GM19239 (cell line): ENCODE measurements around the gene PTPRM.

Experiments used
- DNase-seq: peaks from one replicate; pipeline ENCODE4 v3.0.0; 2011; ENCODE audit warnings: low spot score; ENCODE audit not compliant: insufficient read length
- FAIRE-seq: peaks from 2 replicates; lab custom pipeline; 2011; peaks lifted over from hg19 to GRCh38; lab: Jason Lieb, UNC

Gene PTPRM

GRCh38 chr18:7623681-7624080, 56.6 kb downstream of the PTPRM start:
- FAIRE-seq (no peak), DNase-seq (no peak)

DNA sequence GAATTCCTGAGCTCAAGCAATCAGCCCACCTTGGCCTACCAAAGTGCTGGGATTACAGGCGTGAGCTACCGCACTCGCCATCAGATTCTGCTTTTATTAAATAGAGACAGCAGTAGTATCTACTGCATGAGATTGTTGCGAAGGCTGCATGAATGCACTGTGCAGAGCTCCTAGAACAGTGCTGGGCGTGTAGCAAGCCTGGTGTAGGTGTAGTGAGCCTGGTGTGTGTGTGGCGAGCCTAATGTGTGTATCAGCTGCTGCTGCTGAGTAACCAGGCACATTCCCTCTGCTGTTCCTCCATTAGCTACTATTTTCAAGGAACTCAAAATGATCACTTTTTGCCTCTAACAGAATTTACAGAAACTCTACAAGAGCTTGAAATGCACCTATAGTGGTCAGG, 57.6 kb downstream of the PTPRM start:
- DNase-seq (no peak), FAIRE-seq (no peak)

GRCh38 chr18:7626175-7626921, 59.2 kb downstream of the PTPRM start:
- DNase-seq (no peak), FAIRE-seq (no peak)

DNA sequence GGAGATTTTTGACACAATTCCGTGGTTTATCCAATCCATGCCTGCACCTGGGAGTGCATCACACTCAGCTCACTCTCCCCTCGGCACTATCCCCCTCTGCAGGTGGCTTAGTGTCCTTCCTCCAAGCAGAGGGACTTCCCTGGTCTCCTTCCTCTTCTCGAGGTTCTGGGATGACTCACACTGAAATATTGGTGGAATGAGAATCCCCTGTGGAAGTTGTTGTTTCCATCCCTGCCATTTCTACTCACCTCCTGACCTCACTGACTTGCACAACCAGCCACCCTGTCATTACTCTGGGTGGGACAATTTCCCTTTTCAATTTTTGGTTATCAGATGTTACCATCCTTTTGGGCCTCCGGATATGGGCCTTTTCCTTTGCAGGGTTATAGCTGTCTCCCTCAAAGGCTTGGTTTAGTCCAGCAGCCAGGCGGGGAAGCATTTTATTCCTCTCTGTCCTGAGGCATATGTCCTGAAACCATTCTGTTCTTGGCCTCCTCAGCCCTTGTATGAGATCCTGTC, 59.9 kb downstream of the PTPRM start:
- no peak for DNase-seq
- FAIRE-seq = no peak

DNA sequence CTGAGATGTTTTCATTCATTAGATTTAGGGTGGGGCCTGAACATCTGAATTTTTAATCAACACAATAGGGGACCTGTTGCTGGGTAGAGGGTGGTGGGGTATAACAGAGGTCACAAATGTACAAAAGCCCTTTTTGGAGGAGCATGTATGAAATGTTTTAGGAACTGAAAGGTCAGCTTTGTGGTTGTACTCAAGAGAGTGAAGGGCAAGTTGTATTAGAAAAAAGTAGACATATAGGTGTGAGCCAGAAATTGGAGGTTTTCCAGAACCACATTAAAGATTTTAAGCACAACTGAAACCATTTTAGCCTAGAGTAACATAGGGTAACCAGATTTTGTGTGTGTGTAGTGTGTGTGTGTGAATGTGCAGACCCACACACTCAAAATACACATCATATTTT, 62.3 kb downstream of the PTPRM start:
- DNase-seq = no peak
- no peak for FAIRE-seq

DNA sequence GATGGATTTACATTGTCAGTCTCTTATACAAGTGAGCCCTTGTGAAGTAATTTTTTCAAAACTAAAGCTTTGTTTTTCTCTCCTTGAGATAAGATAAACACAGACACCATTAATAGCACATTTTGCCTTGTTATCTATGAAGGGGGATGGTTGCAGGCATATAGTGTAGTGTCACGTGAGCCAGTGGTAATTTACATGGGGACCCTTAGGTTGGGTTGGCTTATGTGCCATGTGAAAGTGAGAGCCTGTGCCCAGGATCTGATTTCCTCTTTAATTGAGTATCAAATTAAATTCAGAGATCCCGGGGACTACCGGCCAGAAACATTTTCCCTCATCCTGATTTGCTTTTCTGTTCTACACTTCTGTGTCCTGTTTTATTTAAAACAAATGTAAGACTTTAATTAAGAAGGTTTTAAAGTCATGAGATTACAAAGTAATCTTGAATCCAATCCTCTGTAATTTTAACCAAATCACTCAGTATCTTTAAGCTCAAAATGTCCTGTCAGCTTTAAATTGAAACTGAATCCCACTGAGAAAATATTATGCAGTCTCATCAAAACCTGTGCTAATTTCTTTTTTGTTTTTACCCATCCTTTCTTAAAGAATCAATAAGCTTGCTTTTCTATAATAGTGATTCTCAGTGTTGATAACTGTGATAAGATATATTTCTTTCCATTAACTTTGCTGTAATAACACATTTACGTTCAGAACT, 63.8 kb downstream of the PTPRM start:
- FAIRE-seq (no peak), DNase-seq (no peak)

DNA sequence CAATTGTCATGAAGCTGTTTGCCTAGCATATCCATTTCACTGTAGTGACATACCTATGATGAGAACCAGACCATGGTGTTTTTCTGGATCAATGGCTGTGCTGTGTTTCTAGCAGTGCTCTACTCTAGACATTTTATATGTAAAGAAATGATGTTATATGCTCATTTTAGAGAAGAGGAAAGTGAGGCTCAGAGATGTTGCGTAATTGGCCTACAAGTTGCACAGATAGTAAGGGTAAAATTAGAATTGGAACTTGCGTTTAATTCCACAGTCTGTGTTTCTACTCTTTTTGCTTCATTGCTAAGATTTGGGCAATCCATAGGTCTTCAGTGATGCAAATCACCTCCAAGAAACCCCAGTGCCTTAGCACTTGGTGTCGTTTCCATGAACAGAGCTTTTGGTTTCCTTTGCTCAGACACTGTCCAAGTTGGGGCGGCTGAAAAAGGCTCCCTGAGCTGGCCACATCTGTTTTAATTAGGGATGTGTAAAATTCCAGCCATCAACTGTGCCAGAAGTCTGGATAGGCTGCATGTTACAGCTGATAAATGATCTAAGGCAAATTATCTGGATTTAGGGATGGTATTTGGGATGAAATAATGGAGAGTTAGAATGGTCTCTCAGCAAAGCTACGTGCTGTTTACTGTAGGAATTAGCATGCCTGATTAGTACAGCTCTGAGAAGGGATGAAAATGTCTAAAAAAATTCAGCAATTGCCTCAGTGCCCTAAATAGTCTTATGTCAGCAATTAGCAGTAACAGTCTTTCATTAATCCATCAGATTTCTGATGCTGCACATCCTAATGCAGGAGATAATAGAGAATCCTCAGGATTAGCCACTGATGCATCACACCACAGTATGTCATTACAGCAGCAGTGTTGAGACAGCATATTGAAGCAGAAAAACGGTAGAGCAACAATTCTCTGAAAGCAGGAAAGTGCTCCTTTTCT, 65.3 kb downstream of the PTPRM start:
- FAIRE-seq = no peak
- DNase-seq = no peak

DNA sequence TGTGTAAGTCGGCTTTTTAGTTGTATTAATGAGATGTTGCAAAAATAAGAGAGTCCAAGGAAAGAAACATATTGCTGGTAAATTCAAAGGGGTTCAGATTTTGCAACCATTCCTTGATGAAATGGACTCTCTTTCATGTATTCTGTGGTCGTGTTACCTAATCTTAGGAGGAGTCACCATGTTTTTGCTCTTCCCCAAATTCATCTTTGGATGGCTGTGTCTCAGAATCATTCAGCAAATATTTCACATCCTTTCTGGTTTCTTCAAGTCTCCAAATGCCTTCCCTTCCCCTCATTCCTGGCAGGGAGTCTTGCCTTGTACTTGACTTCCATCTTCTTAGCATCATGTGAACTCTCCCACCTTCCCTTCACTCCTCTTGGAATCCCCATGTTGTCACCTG, 66.1 kb downstream of the PTPRM start:
- FAIRE-seq = no peak
- DNase-seq = no peak

DNA sequence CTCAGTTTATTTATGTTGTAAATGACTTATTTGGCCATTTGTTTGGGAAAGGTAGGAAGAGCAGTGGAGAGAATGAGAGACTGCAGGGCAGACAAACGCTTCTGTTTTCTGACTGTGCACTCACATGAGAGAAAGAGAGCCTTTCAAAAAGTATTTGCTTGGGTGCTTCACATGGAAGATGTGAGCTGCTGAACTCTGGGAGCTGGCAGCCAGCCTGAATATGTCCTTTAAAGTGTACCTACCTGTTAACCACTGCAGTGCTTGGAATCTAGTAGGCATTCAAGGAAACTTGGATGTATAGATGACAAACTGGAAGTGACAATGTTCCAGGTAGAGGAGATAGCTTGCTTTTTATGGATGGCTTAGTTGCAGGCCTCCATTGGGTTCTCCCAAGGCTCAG, 68.8 kb downstream of the PTPRM start:
- FAIRE-seq (no peak), DNase-seq (no peak)

DNA sequence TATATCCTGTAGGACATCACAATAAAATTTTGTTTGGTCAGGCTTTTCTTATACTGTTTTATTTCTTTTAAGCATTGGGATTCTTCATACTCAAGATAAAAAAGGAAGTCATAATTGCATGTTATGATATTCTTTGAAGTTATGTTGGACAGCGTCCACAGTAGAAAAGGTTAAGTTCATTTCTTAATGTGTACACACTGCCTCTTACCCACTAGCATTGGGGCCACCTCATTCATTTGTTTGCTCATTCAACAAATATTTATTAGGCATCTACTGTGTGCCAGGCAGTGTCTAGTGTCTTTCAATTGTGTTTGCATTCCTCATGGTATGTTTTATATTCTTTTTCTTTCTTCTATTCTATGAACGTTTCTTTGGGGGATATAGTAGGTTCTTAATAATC, 70.2 kb downstream of the PTPRM start:
- FAIRE-seq = no peak
- no peak for DNase-seq

DNA sequence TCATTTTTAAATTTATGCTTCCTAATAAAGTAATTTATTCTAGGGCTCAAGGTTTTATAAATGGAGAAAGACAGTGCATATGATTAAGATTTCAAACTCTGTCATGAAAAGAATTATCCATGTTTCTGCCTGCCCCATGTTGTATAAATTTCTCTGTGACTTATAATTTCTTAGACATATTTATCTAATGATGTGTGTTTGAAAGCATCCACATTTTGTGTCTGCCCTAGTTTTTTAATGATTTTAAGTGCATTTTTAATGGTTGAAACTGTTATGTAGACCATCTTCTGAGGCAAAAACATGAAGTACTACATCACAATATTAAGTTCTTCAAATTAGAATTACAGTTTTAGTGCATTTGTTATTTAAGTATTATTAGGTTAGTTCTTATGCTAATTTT, 71.2 kb downstream of the PTPRM start:
- DNase-seq = no peak
- FAIRE-seq = no peak

GRCh38 chr18:7641813-7642212, 74.7 kb downstream of the PTPRM start:
- DNase-seq (no peak), FAIRE-seq (no peak)

- no peak for DNase-seq
- FAIRE-seq = no peak
Measured at GRCh38 chr18:7642331-7642890, 75.3 kb downstream of the PTPRM start.

- FAIRE-seq = no peak
- no peak for DNase-seq
Measured at GRCh38 chr18:7645756-7646155, 78.6 kb downstream of the PTPRM start.

DNA sequence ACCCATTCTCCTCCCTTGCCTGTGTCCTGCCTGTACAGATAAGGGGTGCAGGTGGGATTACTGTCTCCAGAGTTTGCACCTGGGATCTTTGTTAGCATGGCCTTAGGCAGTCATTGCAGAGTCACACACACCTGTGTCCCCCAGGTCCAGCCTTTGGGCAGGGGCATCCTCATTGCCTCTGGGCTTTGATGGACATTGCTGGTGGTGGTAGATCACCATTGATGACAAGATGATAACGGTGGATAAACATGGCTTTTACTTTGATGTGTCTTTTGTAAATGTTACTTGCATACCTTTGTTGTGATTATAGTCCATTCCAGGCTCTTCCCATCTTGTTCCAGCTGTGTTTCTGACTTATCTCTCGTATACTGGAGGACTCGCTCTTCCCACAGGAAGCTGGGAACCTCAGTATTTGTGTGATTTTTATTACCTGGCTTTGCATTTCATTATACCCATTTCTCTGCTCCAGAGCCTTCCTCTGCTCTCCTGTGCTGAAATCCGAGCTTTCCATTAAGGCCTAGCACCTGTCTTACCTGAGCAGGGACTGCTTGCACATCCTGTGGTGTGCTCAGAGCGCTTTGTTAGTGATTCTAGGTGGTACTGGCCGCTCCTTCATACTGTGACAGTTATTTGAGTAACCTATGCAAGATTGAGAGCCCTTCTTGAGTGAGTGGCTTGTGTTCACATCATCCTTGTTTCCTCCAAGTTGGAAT, 79.2 kb downstream of the PTPRM start:
- DNase-seq (no peak), FAIRE-seq (no peak)

DNA sequence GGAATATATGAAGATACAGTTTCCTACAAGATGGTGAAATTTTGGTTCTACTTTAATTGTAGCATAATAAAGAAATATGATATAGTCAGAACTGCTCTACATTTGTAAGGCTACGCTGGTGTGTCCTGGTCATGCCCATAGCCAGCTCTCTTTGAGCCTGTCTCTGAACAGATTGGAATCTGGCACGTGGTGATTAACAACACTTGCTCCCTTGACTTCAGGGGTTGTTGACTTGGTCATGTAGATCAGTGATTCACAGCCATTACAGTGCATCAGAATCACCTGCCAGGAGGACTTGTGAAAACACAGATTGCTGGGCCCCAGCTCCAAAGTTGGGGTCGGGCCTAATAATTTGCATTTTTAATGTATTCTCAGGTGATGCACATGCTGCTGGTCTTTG, 80.4 kb downstream of the PTPRM start:
- no peak for DNase-seq
- no peak for FAIRE-seq

- no peak for FAIRE-seq
- no peak for DNase-seq
Measured at GRCh38 chr18:7657050-7657449, 89.9 kb downstream of the PTPRM start.

DNA sequence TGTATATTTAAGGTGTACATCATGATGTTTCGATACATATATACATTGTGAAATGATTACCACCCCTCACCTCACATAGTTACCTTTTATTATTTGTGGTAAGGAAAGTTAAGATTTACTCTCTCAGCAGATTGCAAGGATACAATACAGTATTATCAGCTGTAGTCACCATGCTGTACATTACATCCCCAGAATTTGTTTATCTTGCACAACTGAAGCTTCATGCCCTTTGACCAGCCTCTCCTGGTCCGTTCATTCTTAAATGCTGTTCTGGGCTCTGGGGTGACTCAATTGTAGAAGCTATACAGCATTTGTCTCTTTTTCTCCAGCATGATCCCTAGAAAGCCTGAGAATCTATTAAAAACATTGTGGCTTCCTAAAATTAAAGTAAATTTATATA, 90.8 kb downstream of the PTPRM start:
- FAIRE-seq = no peak

DNA sequence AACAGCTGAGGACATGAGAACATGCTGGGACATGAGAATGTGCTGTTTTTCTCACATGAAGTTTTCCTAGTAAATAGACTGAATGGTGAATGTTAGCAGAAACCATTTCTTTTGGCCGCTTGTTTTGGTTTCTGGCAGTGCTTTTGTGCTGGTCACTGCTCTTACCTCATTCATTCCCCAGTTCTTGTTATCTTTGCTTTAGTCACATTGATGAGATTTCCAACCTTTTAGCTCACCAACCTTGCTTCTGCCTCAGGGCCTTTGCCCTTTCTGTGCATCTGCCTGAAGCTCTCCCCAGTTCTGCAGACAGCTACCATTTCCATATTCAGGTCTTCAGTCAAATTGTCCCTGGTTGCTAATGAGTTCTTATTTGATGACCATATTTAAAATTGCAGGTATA, 91.6 kb downstream of the PTPRM start:
- DNase-seq (no peak), FAIRE-seq (no peak)

More for the DNA sequence above, 90.8 kb downstream of the PTPRM start:
- no peak for DNase-seq

- no peak for DNase-seq
- no peak for FAIRE-seq
Measured at GRCh38 chr18:7661207-7661606, 94.1 kb downstream of the PTPRM start.
